ENCODE results near the gene SMG7.
A peak's percentile ranks its signal among the peaks of the same experiment; 100 is the strongest.

Gene SMG7

GRCh38 chr1:183505454-183506089 is 33.3 kb downstream of the SMG7 start:
- CTCF ChIA-PET: no interaction called here
- POLR2A ChIA-PET (ENCODE audit: low non-redundant PET): no interaction called here
- TF ChIP-seq CTCF (conservative IDR thresholded peaks at IDR 0.05; ENCODE audit: low read depth): no peak
- no peak for DNase-seq (ENCODE audit: low spot score)
- H3K27ac ChIP-seq: no peak overlapping the region

DNA sequence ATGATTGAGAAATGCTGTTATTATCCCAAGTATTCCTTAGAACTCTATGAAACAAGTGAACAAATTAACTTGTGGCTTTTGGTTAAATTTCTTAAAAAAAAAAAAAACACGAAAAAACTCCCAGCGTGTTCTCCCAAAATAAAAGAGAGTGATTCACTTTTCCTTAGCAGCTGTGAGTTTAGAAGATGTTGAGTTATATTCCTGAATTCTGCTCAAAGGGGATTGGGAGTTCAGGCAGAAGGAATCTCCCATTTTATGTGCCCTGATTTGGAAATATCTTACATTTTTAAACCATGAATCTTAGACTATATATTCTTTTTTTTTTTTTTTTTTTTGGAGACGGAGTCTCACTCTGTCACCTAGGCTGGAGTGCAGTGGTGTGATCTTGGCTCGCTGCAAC is 34.3 kb downstream of the SMG7 start:
- CTCF ChIA-PET: interaction anchor here (0.6 kb wide), 1 partner anchor 552 kb away, joined by 4 read pairs; no protein-coding TSS in a partner anchor
- no peak for DNase-seq (ENCODE audit: low spot score)
- H3K27ac ChIP-seq: no peak overlapping the region
- TF ChIP-seq CTCF (conservative IDR thresholded peaks at IDR 0.05; ENCODE audit: low read depth): no peak
- POLR2A ChIA-PET (ENCODE audit: low non-redundant PET): no interaction called here

GRCh38 chr1:183508694-183509093 is 36.4 kb downstream of the SMG7 start:
- CTCF ChIA-PET: interaction anchor here (0.8 kb wide), 1 partner anchor 85 kb away, joined by 3 read pairs; no protein-coding TSS in a partner anchor
- POLR2A ChIA-PET (ENCODE audit: low non-redundant PET): interaction anchor here (0.5 kb wide), 1 partner anchor 13 kb away, joined by 4 read pairs; no protein-coding TSS in a partner anchor
- no peak overlapping the region for H3K27ac ChIP-seq
- no peak for TF ChIP-seq CTCF (conservative IDR thresholded peaks at IDR 0.05; ENCODE audit: low read depth)
- no peak for DNase-seq (ENCODE audit: low spot score)

DNA sequence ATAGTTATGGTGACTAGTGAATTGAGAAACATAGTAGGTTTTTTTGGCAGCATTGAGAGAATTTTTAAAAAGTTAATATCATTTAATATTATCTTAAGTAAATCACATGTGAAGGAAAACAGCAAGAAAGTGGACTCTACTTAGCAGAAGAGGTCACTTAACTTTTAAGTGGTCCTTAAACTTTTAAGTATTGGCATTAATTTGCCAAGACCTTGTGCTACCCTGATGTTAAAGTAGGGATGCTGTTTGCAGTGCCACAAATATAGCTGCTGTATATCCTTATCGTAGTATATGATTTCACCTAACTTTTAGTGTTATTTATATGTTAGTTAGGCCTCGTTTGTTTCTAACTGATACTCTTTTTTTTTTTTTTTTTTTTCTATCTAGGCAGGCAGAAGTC is 40.2 kb downstream of the SMG7 start:
- H3K27ac ChIP-seq: no peak overlapping the region
- DNase-seq (ENCODE audit: low spot score): no peak
- POLR2A ChIA-PET (ENCODE audit: low non-redundant PET): no interaction called here
- CTCF ChIA-PET: no interaction called here
- no peak for TF ChIP-seq CTCF (conservative IDR thresholded peaks at IDR 0.05; ENCODE audit: low read depth)

- no peak overlapping the region for H3K27ac ChIP-seq
- no peak for DNase-seq (ENCODE audit: low spot score)
- ChIA-PET POLR2A (ENCODE audit: low non-redundant PET) (no interaction called here), CTCF (no interaction called here)
- no peak for TF ChIP-seq CTCF (conservative IDR thresholded peaks at IDR 0.05; ENCODE audit: low read depth)
Observed at GRCh38 chr1:183514235-183514634, 41.9 kb downstream of the SMG7 start.

DNA sequence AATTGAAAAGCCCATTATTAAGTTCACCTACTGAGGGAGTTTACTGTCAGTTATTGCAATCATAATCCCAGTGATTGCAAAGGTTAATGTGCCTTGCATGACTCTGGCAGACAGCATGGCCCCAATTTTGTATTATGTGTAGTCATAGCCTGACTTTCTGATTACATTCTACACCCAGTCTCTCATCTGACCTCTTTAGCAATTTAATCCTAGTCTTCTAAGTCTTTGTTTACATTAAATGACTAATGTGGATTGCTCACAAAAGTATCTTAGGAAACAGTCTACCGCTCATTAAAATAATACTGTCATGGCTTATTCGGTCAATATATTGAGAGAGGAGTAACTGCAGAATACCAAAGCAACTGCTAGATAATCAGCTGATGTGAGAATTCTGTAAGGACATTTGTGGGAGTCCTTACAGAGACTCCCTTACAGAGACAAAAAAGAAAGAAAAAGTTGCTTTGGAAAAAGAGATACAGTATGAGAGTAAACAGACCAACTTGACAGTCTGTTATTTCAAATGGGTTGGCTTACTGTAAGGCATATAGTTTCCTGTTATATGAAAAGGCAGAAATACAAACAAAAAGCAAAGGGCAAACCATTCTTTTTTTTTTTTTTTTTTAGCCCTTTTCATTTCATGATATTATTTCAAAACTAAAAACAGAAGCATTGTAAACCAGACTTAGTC is 42.8 kb downstream of the SMG7 start:
- CTCF ChIA-PET: no interaction called here
- POLR2A ChIA-PET (ENCODE audit: low non-redundant PET): no interaction called here
- DNase-seq (ENCODE audit: low spot score): peak; percentile 66
- no peak overlapping the region for H3K27ac ChIP-seq
- TF ChIP-seq CTCF (conservative IDR thresholded peaks at IDR 0.05; ENCODE audit: low read depth): no peak
